HepG2 (cell line): ENCODE results near the gene UBE2U. TPM values are rescaled to one million over a fixed set of nuclear protein-coding genes. Genes with fewer than 3 reads are reported as not detected.

ENCODE experiments used
- ATAC-seq: fragments of 200-7000 bp; cut with Tn5 transposase; 3 replicates; pipeline ENCODE4 v1.9.1; 2020; ENCODE audit warnings: mild to moderate bottlenecking, moderate library complexity
- BruUV-seq: library from RNA; stranded (reverse); fragments of 400-500 nt; replicated peaks from 2 replicates; lab custom pipeline; 2021; lab: Mats Ljungman, UMichigan
- CTCF ChIA-PET: fragments of 300-600 bp; formaldehyde crosslinking; extraction: SDS; loops from one replicate; lab custom pipeline; 2021; ENCODE audit warnings: low total read pairs, inconsistent platforms, low intra/inter-chr PET ratio; lab: Yijun Ruan, JAX
- POLR2A ChIA-PET: fragments of 350-600 bp; sonication (Branson Sonifier 250); formaldehyde crosslinking; loops from one replicate; lab custom pipeline; 2020; ENCODE audit warnings: antibody characterized with exemption, inconsistent platforms; lab: Yijun Ruan, JAX
- DNase-seq: peaks from one replicate; pipeline ENCODE4 v3.0.0-alpha.2; 2015; ENCODE audit warnings: low spot score
- FAIRE-seq: peaks from 3 replicates; lab custom pipeline; 2011; peaks lifted over from hg19 to GRCh38; lab: Jason Lieb, UNC
- H2AFZ ChIP-seq: one replicate; pipeline ENCODE4 v1.6.1; 2011; ENCODE audit warnings: low read length, inconsistent platforms
- H3K27ac ChIP-seq: fragments of 300-600 bp; 3 replicates; pipeline ENCODE4 v1.8.0; 2011; ENCODE audit warnings: mixed run types, mild to moderate bottlenecking, mixed read lengths, low read length, inconsistent platforms; ENCODE audit not compliant: insufficient read depth; ENCODE audit errors: extremely low read length
- H3K27me3 ChIP-seq, 2 experiments: fragments of 200-600 bp in 1 of 2; 2 replicates in 1 of 2; 3 replicates in 1 of 2; pipeline versions ENCODE4 v1.6.0 to v1.8.0; 2011; ENCODE audit warnings: low read length in 2 of 2, mild to moderate bottlenecking in 2 of 2, moderate library complexity in 2 of 2, inconsistent platforms in 1 of 2; ENCODE audit not compliant: insufficient read depth in 2 of 2, control insufficient read depth in 1 of 2
- H3K36me3 ChIP-seq, 2 experiments: fragments of 200-600 bp in 1 of 2; replicated peaks in 1 of 2; 2 replicates in 1 of 2; 3 replicates in 1 of 2; pipeline versions ENCODE4 v1.5.1 to v1.8.0; 2011; ENCODE audit warnings: low read length in 2 of 2, inconsistent platforms in 1 of 2; ENCODE audit not compliant: insufficient read depth in 2 of 2, control insufficient read depth in 1 of 2
- H3K4me1 ChIP-seq: 2 replicates; pipeline ENCODE4 v1.5.1; 2012; ENCODE audit warnings: low read length, inconsistent platforms; ENCODE audit not compliant: insufficient read depth
- H3K4me2 ChIP-seq: 2 replicates; pipeline ENCODE4 v1.6.0; 2011; ENCODE audit warnings: low read depth, low read length, inconsistent platforms
- H3K4me3 ChIP-seq, 3 experiments: fragments of 200-600 bp in 1 of 3; sonication (generic), shearing (Covaris generic) in 1 of 3; replicated peaks in 1 of 3; 2 replicates each; pipeline ENCODE4 v1.5.1; 2011 to 2016; ENCODE audit warnings: low read length in 3 of 3, inconsistent platforms in 2 of 3, low read depth in 2 of 3, mild to moderate bottlenecking in 2 of 3, control low read depth in 1 of 3, mixed read lengths in 1 of 3; ENCODE audit not compliant: insufficient read depth in 1 of 3
- H3K79me2 ChIP-seq: one replicate; pipeline ENCODE4 v1.6.1; 2011; ENCODE audit warnings: low read length, inconsistent platforms; ENCODE audit not compliant: insufficient read depth
- H3K9ac ChIP-seq: 2 replicates; pipeline ENCODE4 v1.6.0; 2011; ENCODE audit warnings: mild to moderate bottlenecking, low read depth, low read length, inconsistent platforms; ENCODE audit not compliant: insufficient read depth
- H3K9me3 ChIP-seq: 2 replicates; pipeline ENCODE4 v1.5.1; 2012; ENCODE audit warnings: mild to moderate bottlenecking, low read length
- H4K20me1 ChIP-seq: 2 replicates; pipeline ENCODE4 v1.6.0; 2011; ENCODE audit warnings: inconsistent platforms, mild to moderate bottlenecking, low read length, moderate library complexity; ENCODE audit not compliant: insufficient read depth
- ATF4 ChIP-seq, 2 experiments: fragments of 450-650 bp in 1 of 2; sonication (generic) in 1 of 2; formaldehyde crosslinking; IDR thresholded peaks; 2 replicates each; pipeline versions ENCODE4 v1.5.0 to v1.8.0; 2020 to 2022; ENCODE audit warnings: mild to moderate bottlenecking in 1 of 2, missing genetic modification reagents in 1 of 2
- ATRX ChIP-seq: sonication (generic); formaldehyde crosslinking; IDR thresholded peaks from 2 replicates; pipeline ENCODE4 v1.4.0; 2020; ENCODE audit warnings: missing genetic modification reagents, borderline replicate concordance
- CAMTA2 ChIP-seq: sonication (generic); formaldehyde crosslinking; IDR thresholded peaks from 2 replicates; pipeline ENCODE4 v1.4.0; 2020; ENCODE audit warnings: mild to moderate bottlenecking, missing genetic modification reagents, borderline replicate concordance
- CBX5 ChIP-seq: sonication (generic); formaldehyde crosslinking; IDR thresholded peaks from 2 replicates; pipeline ENCODE4 v1.4.0; 2020; ENCODE audit warnings: missing genetic modification reagents, borderline replicate concordance
- FLYWCH1 ChIP-seq: sonication (generic); formaldehyde crosslinking; IDR thresholded peaks from 2 replicates; pipeline ENCODE4 v1.8.1; 2023; ENCODE audit warnings: mild to moderate bottlenecking, missing genetic modification reagents
- FOSL1 ChIP-seq: sonication (generic); formaldehyde crosslinking; IDR thresholded peaks from 2 replicates; pipeline ENCODE4 v1.9.0; 2021; ENCODE audit warnings: missing genetic modification reagents, borderline replicate concordance
- PHF21A ChIP-seq: sonication (generic); formaldehyde crosslinking; IDR thresholded peaks from 2 replicates; pipeline ENCODE4 v1.5.0; 2020; ENCODE audit warnings: mild to moderate bottlenecking, missing genetic modification reagents
- ZNF510 ChIP-seq: sonication (generic); formaldehyde crosslinking; IDR thresholded peaks from 2 replicates; pipeline ENCODE4 v1.4.0; 2020; ENCODE audit warnings: low read depth, mild to moderate bottlenecking, missing genetic modification reagents
- ZNF562 ChIP-seq: sonication (generic); formaldehyde crosslinking; IDR thresholded peaks from 2 replicates; pipeline ENCODE4 v1.8.0; 2022; ENCODE audit warnings: missing genetic modification reagents, borderline replicate concordance
- ZNF709 ChIP-seq: sonication (generic); formaldehyde crosslinking; IDR thresholded peaks from 2 replicates; pipeline ENCODE4 v1.5.0; 2020; ENCODE audit warnings: mild to moderate bottlenecking, missing genetic modification reagents
- WGBS: methylation state at CpG from one replicate; pipeline ENCODE4 v1.1.6; 2017; ENCODE audit warnings: low lambda C conversion rate; 5-methylcytosine and 5-hydroxymethylcytosine counted together
- in situ Hi-C: cut with HindIII; loops from 2 replicates; pipeline ENCODE4 v1.10.0; 2017; ENCODE audit warnings: low pct_unique_long_range_greater_than_20kb; ENCODE audit not compliant: extremely low pct_ligation_motif_present
- intact Hi-C: fragments of 100-400 bp; cut with micrococcal nuclease; formaldehyde crosslinking; loops from one replicate; pipeline ENCODE4 v1.10.0; 2022; ENCODE audit not compliant: unreplicated experiment
- polyA plus RNA-seq, 8 experiments: library from polyadenylated mRNA; depleted of rRNA in 3 of 8; stranded (reverse) in 7 of 8; unstranded in 1 of 8; fragments of >200 nt; fragmentation: Illumina TruSeq in 4 of 8; extraction: Trizol in 4 of 8; gene quantifications; 2 replicates each; pipeline versions ENCODE4 v1.2.1 to v1.2.3, GENCODE V29; 2011 to 2016; ENCODE audit warnings: low read depth in 4 of 8, missing spikeins in 1 of 8, mixed read lengths in 1 of 8; ENCODE audit not compliant: insufficient read depth in 1 of 8
- total RNA-seq, 5 experiments: library from RNA; depleted of rRNA; stranded (reverse); fragments of >200 nt; fragmentation: Illumina TruSeq; extraction: Trizol; gene quantifications; 2 replicates each; pipeline ENCODE4 v1.2.3, GENCODE V29; 2016; ENCODE audit warnings: low read depth in 1 of 5

The UBE2U gene
- total and polyA plus RNA-seq, 2 of the 13 experiments (the other 11 are each of a cell fraction or from before 2014, with no cell fraction given): not detected

DNA sequence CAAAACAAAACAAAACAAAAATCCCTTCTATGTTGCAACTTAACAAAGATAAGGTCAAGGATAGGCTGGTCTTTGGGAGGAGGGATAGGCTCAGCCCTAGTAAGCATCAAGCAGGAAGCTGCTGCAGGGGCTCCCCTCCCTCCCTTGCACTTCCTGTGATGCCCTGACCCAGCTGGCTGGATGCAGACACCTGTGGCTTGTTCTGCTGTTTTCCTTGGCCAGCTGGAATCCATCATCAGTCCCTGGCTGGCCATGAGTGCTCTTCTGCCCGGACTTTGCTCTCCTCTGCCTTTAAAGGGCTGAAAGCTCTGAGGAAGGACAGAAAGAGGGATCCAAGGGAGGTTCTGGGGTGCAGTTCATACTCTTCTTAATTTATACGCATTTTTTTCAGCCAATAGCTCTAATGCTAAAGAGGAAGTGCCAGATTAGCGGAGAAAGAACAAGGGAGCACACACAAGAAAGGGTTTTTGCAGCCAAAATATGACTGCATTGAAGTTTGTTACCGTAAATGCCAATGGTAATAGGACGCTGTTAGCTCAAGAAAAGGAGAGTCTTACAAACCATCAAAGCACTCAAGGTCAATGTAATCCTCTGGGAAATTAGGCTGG is 19.9 kb upstream of the UBE2U start (continued):
- TF ChIP-seq CBX5 (CRISPR knock-in tag) (no peak), FLYWCH1 (CRISPR knock-in tag) (no peak), PHF21A (CRISPR knock-in tag) (no peak), ATF4 (CRISPR knock-in tag; IDR thresholded peaks at IDR 0.05) (no peak), ZNF510 (CRISPR knock-in tag) (no peak), FOSL1 (CRISPR knock-in tag) (no peak)

DNA sequence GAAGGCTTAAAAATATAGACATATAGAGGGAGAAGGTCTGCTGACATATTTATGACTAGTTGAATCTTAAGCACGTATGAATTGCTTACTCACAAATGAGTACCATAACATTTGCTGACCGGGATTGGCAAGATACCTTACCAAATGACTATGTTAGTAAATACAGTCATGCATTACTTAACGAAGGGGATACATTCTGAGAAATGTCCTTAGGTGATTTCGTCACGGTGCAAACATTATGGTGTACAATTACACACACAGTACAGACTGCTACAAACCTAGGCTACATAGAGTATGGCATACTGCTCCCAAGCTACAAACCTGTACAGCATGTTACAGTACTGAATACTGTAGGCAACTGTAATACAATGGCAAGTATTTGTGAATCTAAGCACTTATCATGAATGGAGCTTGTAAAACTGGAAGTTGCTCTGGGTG is 19.4 kb upstream of the UBE2U start:
- no peak overlapping the region for H3K27ac ChIP-seq
- intact Hi-C loops (no loop called here), in situ Hi-C loops (no loop called here)
- ATAC-seq (no peak; the same call in 2 of the 3 replicates), FAIRE-seq (no peak), DNase-seq (no peak)
- H3K36me3 ChIP-seq: no peaks in the 10 kb centered on the region
- POLR2A ChIA-PET: no interaction called here
- peaks cover 21% of the 10 kb centered on the region for H3K4me1 ChIP-seq
- no peak overlapping the region for H3K4me2 ChIP-seq
- no peaks in the 10 kb centered on the region for H3K27me3 ChIP-seq
- WGBS: 19% methylated on average over 5 of the region's 5 CpGs
- no peaks in the 10 kb centered on the region for H3K79me2 ChIP-seq
- CTCF ChIA-PET: no interaction called here
- H4K20me1 ChIP-seq: no peaks in the 10 kb centered on the region
- TF ChIP-seq ATRX (no peak), ZNF709 (CRISPR knock-in tag) (no peak), ZNF562 (CRISPR knock-in tag) (no peak), CAMTA2 (CRISPR knock-in tag) (no peak)
- TF ChIP-seq, all 625 proteins: peak for 0
- Histone ChIP-seq H3K9ac (no peak overlapping the region), H3K9me3 (no peaks in the 10 kb centered on the region), H3K4me3 (no peak overlapping the region), H2AFZ (no peak overlapping the region)
- BruUV-seq: no TSS peak
